NCI-H187 (cell line): Measurements from ENCODE around the gene HNF4A.

ENCODE experiments used
- DNase-seq, 2 experiments: peaks; one replicate each; lab custom pipeline; 2025; lab: John Stamatoyannopoulos, UW

The HNF4A gene

GRCh38 chr20:44392776-44393607 lies 37.5 kb downstream of the HNF4A start:
- DNase-seq: no peak

GRCh38 chr20:44393608-44394451 lies 38.3 kb downstream of the HNF4A start:
- DNase-seq: no peak

- no peak for DNase-seq
Observed at GRCh38 chr20:44394452-44394701, 38.9 kb downstream of the HNF4A start.

GRCh38 chr20:44394702-44395460 lies 39.4 kb downstream of the HNF4A start:
- no peak for DNase-seq

GRCh38 chr20:44395461-44396340 lies 40.2 kb downstream of the HNF4A start:
- no peak for DNase-seq

- no peak for DNase-seq
Observed at GRCh38 chr20:44396369-44397130, 41.1 kb downstream of the HNF4A start.

- no peak for DNase-seq
Observed at GRCh38 chr20:44398335-44398734, 42.8 kb downstream of the HNF4A start.

- no peak for DNase-seq
Observed at GRCh38 chr20:44399446-44399845, 43.9 kb downstream of the HNF4A start.

- DNase-seq: no peak
Observed at GRCh38 chr20:44400671-44400969, 45.1 kb downstream of the HNF4A start.

GRCh38 chr20:44400970-44401769 lies 45.7 kb downstream of the HNF4A start:
- no peak for DNase-seq

- no peak for DNase-seq
Observed at GRCh38 chr20:44401770-44402390, 46.4 kb downstream of the HNF4A start.

GRCh38 chr20:44402391-44403193 lies 47.1 kb downstream of the HNF4A start:
- no peak for DNase-seq

- DNase-seq: no peak
Observed at GRCh38 chr20:44403194-44404112, 48.0 kb downstream of the HNF4A start.

- no peak for DNase-seq
Observed at GRCh38 chr20:44404204-44405181, 49.0 kb downstream of the HNF4A start.

- no peak for DNase-seq
Observed at GRCh38 chr20:44405257-44405656, 49.8 kb downstream of the HNF4A start.

GRCh38 chr20:44405785-44406571 lies 50.5 kb downstream of the HNF4A start:
- DNase-seq: no peak
